PC-9 (cell line): ENCODE data around the gene KRTDAP.

Source experiments
- EZH2 ChIP-seq: fragments of 200-600 bp; sonication (generic); IDR thresholded peaks from 2 replicates; pipeline ENCODE4 v1.8.0; 2017; ENCODE audit warnings: antibody characterized with exemption, low read depth
- TF ChIP-seq, protein P1 (sequence below): fragments of 200-600 bp; sonication (generic); conservative IDR thresholded peaks from 2 replicates; pipeline ENCODE4 v1.6.1; 2017; ENCODE audit warnings: mixed run types, antibody characterized with exemption, mild to moderate bottlenecking, moderate library complexity

DNA sequence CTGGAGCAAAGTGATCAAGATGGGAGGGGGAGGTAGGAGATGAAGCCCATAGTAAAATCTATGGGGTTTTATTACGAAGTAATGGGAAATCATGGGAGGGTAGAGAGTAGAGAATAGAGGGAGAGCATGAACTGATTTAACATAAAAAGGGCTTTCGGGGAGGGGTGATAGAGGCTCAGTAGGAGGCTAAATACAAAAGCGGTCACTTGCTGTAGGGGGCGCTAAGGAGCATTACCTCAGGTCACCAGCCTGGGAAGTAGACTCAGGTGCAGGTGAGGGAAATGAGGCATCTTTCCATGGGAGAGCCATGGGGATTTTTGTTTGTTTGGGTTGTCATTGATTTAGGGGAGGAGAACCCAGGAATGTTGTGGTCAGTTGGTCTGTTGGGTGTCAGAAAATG is 14.1 kb downstream of the KRTDAP start:
- TF ChIP-seq, protein P1, sequence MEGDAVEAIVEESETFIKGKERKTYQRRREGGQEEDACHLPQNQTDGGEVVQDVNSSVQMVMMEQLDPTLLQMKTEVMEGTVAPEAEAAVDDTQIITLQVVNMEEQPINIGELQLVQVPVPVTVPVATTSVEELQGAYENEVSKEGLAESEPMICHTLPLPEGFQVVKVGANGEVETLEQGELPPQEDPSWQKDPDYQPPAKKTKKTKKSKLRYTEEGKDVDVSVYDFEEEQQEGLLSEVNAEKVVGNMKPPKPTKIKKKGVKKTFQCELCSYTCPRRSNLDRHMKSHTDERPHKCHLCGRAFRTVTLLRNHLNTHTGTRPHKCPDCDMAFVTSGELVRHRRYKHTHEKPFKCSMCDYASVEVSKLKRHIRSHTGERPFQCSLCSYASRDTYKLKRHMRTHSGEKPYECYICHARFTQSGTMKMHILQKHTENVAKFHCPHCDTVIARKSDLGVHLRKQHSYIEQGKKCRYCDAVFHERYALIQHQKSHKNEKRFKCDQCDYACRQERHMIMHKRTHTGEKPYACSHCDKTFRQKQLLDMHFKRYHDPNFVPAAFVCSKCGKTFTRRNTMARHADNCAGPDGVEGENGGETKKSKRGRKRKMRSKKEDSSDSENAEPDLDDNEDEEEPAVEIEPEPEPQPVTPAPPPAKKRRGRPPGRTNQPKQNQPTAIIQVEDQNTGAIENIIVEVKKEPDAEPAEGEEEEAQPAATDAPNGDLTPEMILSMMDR = peak; percentile 40; the same call in 1 of the 2 replicates
- no peak for TF ChIP-seq EZH2
